Stomach smooth muscle (tissue), 2 donors: ENCODE data around the gene RNMT.
"Not testable (repeated sequence)": the region's sequence is repeated elsewhere in the genome, so short reads cannot be mapped to it uniquely, and the experiment has no call there.

Experiments used
- H3K27ac ChIP-seq: one replicate; pipeline ENCODE4 v1.7.0; 2013; ENCODE audit warnings: mild to moderate bottlenecking, low read length, inconsistent platforms
- H3K27me3 ChIP-seq, 2 donors: one replicate each; pipeline ENCODE4 v1.7.0; 2013; ENCODE audit warnings: low read length in 2 of 2; ENCODE audit not compliant: insufficient read depth in 2 of 2, control insufficient read depth in 1 of 2
- H3K36me3 ChIP-seq, 2 donors: one replicate each; pipeline ENCODE4 v1.7.0; 2013; ENCODE audit warnings: low read length in 2 of 2; ENCODE audit not compliant: control insufficient read depth in 2 of 2, insufficient read depth in 2 of 2
- H3K4me1 ChIP-seq: one replicate; pipeline ENCODE4 v1.7.0; 2013; ENCODE audit warnings: low read length; ENCODE audit not compliant: control insufficient read depth, insufficient read depth
- H3K4me3 ChIP-seq, 2 donors: one replicate each; pipeline ENCODE4 v1.7.0; 2013; ENCODE audit warnings: low read length in 2 of 2
- H3K9ac ChIP-seq, 2 donors: one replicate each; pipeline ENCODE4 v1.7.0; 2013; ENCODE audit warnings: low read length in 2 of 2, mild to moderate bottlenecking in 1 of 2
- H3K9me3 ChIP-seq, 2 donors: one replicate each; pipeline ENCODE4 v1.7.0; 2013; ENCODE audit warnings: low read length in 2 of 2; ENCODE audit not compliant: control insufficient read depth in 2 of 2
- donor health status: healthy.
- donor health status: Pancreatic carcinoma.

The RNMT gene

GRCh38 chr18:13745696-13746095 is 19.2 kb downstream of the RNMT start:
- no peak overlapping the region for H3K9ac ChIP-seq
- H3K36me3 ChIP-seq, result peaks cover 38 to 40% of the 10 kb centered on the region in 2 donors
- H3K27ac ChIP-seq, result no peak overlapping the region
- no peak overlapping the region for H3K4me3 ChIP-seq
- H3K27me3 ChIP-seq, result no peaks in the 10 kb centered on the region
- no peaks in the 10 kb centered on the region for H3K9me3 ChIP-seq
- peaks cover 6% of the 10 kb centered on the region for H3K4me1 ChIP-seq

GRCh38 chr18:13746633-13747032 is 20.2 kb downstream of the RNMT start:
- Histone ChIP-seq H3K4me1 (peaks cover 6% of the 10 kb centered on the region), H3K27me3 (no peaks in the 10 kb centered on the region), H3K4me3 (no peak overlapping the region), H3K9ac (no peak overlapping the region), H3K27ac (no peak overlapping the region), H3K36me3 (peaks cover 32 to 39% of the 10 kb centered on the region in 2 donors), H3K9me3 (no peaks in the 10 kb centered on the region)

DNA sequence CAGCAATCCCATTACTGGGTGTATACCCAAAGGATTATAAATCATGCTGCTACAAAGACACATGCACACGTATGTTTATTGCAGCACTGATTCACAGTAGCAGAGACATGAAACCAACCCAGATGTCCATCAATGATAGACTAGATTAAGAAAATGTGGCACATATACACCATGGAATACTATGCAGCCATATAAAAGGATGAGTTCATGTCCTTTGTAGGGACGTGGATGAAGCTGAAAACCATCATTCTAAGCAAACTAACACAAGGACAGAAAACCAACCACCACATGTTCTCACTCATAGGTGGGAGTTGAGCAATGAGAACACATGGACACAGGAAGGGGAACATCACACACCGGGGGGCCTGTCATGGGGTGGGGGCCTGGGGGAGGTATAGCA is 25.1 kb downstream of the RNMT start:
- H3K27ac ChIP-seq, H3K4me3 ChIP-seq, H3K9ac ChIP-seq, H3K4me1 ChIP-seq, H3K27me3 ChIP-seq, H3K9me3 ChIP-seq: not testable (repeated sequence)
- H3K36me3 ChIP-seq, result peaks cover 42 to 46% of the 10 kb centered on the region in 2 donors

DNA sequence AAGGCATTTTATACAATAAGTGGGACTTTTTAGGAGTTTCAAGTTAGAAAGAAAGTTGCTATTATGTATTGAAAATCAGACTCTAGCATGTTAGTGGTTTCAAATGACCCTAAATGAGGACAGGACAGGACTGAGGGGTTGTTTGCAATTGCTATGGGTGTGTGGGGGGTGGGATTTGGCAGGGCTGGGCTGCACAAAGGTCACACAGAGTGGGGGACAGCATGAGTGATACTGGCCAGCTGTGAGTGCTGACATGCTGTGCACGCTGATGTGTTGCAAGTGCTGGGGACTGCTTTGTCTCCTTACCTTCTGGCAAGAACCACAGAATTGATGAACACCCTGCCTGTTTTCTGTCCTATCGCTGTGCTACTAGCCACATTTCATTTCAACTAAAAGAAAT is 29.8 kb downstream of the RNMT start:
- Histone ChIP-seq H3K9ac (no peak overlapping the region), H3K9me3 (no peaks in the 10 kb centered on the region), H3K4me1 (no peaks in the 10 kb centered on the region), H3K27ac (no peak overlapping the region), H3K4me3 (no peak overlapping the region), H3K36me3 (peaks cover 32 to 34% of the 10 kb centered on the region in 2 donors), H3K27me3 (no peaks in the 10 kb centered on the region)

DNA sequence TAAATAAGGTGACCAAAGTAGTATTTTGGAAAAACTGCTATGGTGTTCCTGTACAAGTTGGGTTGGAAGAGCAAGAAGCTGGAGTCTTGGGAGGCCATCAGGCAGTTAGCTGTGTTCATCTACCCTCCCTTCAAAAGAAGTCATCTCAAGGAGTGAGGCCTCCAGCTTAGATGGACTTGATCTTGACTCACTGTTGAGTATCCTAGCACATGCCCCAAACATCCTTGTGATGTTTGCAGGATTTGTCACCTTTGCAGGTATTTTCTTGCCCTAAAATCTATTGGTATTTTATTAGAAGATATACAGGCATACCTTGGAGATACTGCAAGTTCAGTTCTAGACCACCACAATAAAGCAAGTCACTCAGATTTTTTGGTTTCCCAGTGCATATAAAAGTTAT is 30.2 kb downstream of the RNMT start:
- H3K9ac ChIP-seq, result no peak overlapping the region
- H3K4me1 ChIP-seq, result no peaks in the 10 kb centered on the region
- no peak overlapping the region for H3K27ac ChIP-seq
- no peaks in the 10 kb centered on the region for H3K27me3 ChIP-seq
- H3K36me3 ChIP-seq, result peaks cover 32 to 34% of the 10 kb centered on the region in 2 donors
- H3K9me3 ChIP-seq, result no peaks in the 10 kb centered on the region
- no peak overlapping the region for H3K4me3 ChIP-seq

GRCh38 chr18:13758622-13759021 is 32.1 kb downstream of the RNMT start:
- Histone ChIP-seq H3K36me3 (peaks cover 33 to 41% of the 10 kb centered on the region in 2 donors), H3K27ac (no peak overlapping the region)

GRCh38 chr18:13760047-13760446 is 33.6 kb downstream of the RNMT start:
- no peaks in the 10 kb centered on the region for H3K4me1 ChIP-seq
- no peak overlapping the region for H3K4me3 ChIP-seq
- H3K9me3 ChIP-seq, result peaks cover 0 to 5% of the 10 kb centered on the region in 2 donors
- no peak overlapping the region for H3K9ac ChIP-seq
- no peak overlapping the region for H3K27ac ChIP-seq
- H3K36me3 ChIP-seq, result peaks cover 23 to 33% of the 10 kb centered on the region in 2 donors
- H3K27me3 ChIP-seq, result no peaks in the 10 kb centered on the region

More at GRCh38 chr18:13758622-13759021, 32.1 kb downstream of the RNMT start:
- Histone ChIP-seq H3K27me3 (no peaks in the 10 kb centered on the region), H3K9ac (no peak overlapping the region), H3K4me3 (no peak overlapping the region), H3K9me3 (no peaks in the 10 kb centered on the region), H3K4me1 (no peaks in the 10 kb centered on the region)

- H3K4me1 ChIP-seq, result no peaks in the 10 kb centered on the region
- H3K9me3 ChIP-seq, result peaks cover 6 to 9% of the 10 kb centered on the region in 2 donors
- no peaks in the 10 kb centered on the region for H3K27me3 ChIP-seq
- no peak overlapping the region for H3K9ac ChIP-seq
- no peak overlapping the region for H3K4me3 ChIP-seq
- H3K27ac ChIP-seq, result no peak overlapping the region
- peaks cover 5 to 20% of the 10 kb centered on the region in 2 donors for H3K36me3 ChIP-seq
Measured at GRCh38 chr18:13762690-13763439, 36.4 kb downstream of the RNMT start.

DNA sequence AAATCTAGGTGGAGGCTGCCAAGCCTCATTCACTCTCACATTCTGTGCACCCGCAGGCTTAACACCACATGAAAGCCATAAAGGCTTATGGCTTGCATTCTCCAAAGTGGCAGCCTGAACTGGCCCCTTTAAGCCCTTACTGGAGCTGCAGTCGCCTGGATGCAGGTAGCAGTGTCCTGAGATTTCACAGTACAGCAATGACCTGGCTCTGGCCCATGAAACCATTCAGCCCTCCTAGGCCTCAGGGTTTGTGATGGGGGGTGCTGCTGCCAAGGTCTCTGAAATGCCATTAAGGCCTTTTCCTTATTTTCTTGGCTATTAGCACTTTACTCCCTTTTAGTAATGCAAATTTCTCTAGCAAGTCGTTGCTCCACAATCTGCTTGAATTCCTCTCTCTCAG is 48.6 kb downstream of the RNMT start:
- H3K27me3 ChIP-seq, result no peaks in the 10 kb centered on the region

DNA sequence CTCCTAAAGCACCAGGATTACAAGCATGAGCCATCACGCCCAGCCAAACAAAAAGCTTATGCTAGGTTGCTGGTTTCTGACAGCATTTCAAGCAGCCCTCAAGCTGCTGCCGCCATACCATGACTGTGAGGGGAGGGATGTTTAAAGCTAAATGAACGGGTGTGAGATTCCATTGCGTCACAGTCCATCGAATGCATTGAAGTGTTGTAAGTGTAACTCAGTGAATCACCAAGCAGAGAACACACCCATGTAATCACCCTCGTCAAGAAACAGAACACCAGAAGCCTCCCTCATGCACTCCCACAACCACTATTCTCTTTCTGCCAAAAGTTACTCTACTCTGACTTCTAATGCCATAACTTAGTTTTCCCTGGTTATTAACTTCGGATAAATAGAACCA is 64.7 kb downstream of the RNMT start:
- Histone ChIP-seq H3K9ac (no peak overlapping the region), H3K36me3 (no peaks in the 10 kb centered on the region), H3K9me3 (no peaks in the 10 kb centered on the region), H3K4me1 (no peaks in the 10 kb centered on the region), H3K27ac (no peak overlapping the region), H3K4me3 (no peak overlapping the region), H3K27me3 (no peaks in the 10 kb centered on the region)

More for the DNA sequence above, 48.6 kb downstream of the RNMT start:
- Histone ChIP-seq H3K27ac (no peak overlapping the region), H3K4me3 (no peak overlapping the region), H3K9me3 (no peaks in the 10 kb centered on the region), H3K36me3 (no peaks in the 10 kb centered on the region), H3K9ac (no peak overlapping the region), H3K4me1 (no peaks in the 10 kb centered on the region)

- Histone ChIP-seq H3K9me3 (no peaks in the 10 kb centered on the region), H3K36me3 (no peaks in the 10 kb centered on the region), H3K4me3 (no peak overlapping the region), H3K9ac (no peak overlapping the region), H3K27me3 (peaks cover 5 to 6% of the 10 kb centered on the region in 2 donors), H3K4me1 (no peaks in the 10 kb centered on the region), H3K27ac (no peak overlapping the region)
Measured at GRCh38 chr18:13793819-13794218, 67.3 kb downstream of the RNMT start.
